Esophagus (tissue), 2 donors: ENCODE data around the gene CABP1. TPM values are rescaled to one million over a fixed set of nuclear protein-coding genes. Genes with fewer than 3 reads are reported as not detected.
"Not testable (repeated sequence)": the region's sequence is repeated elsewhere in the genome, so short reads cannot be mapped to it uniquely, and the experiment has no call there.

Experiments
- H3K27ac ChIP-seq, 2 donors: one replicate each; pipeline ENCODE4 v1.5.1; 2013; ENCODE audit warnings: low read depth in 2 of 2, mild to moderate bottlenecking in 2 of 2, inconsistent platforms in 1 of 2, low read length in 1 of 2, moderate library complexity in 1 of 2
- H3K27me3 ChIP-seq, 2 donors: one replicate each; pipeline ENCODE4 v1.6.1; 2013; ENCODE audit warnings: low read length in 2 of 2, control low read depth in 1 of 2, mild to moderate bottlenecking in 1 of 2; ENCODE audit not compliant: insufficient read depth in 2 of 2, control insufficient read depth in 1 of 2
- H3K36me3 ChIP-seq, 2 donors: one replicate each; pipeline ENCODE4 v1.6.1; 2013; ENCODE audit warnings: low read length in 1 of 2; ENCODE audit not compliant: control insufficient read depth in 2 of 2, insufficient read depth in 2 of 2
- H3K4me1 ChIP-seq, 2 donors: one replicate each; pipeline ENCODE4 v1.6.1; 2013; ENCODE audit warnings: low read length in 1 of 2; ENCODE audit not compliant: control insufficient read depth in 2 of 2, insufficient read depth in 2 of 2
- H3K4me3 ChIP-seq, 2 donors: one replicate each; pipeline ENCODE4 v1.5.1; 2013; ENCODE audit warnings: low read length in 2 of 2, mild to moderate bottlenecking in 2 of 2, low read depth in 1 of 2, moderate library complexity in 1 of 2
- H3K9me3 ChIP-seq, 2 donors: one replicate each; pipeline ENCODE4 v1.6.1; 2013; ENCODE audit warnings: mild to moderate bottlenecking in 2 of 2, low read depth in 1 of 2, low read length in 1 of 2, moderate library complexity in 1 of 2; ENCODE audit not compliant: control insufficient read depth in 2 of 2, insufficient read depth in 1 of 2
- WGBS, 2 donors: extraction: QIAGEN DNeasy Blood & Tissue Kit; methylation state at CpG; one replicate each; pipeline ENCODE4 v1.1.7; 2013; 5-methylcytosine and 5-hydroxymethylcytosine counted together
- polyA plus RNA-seq, 2 donors: library from polyadenylated mRNA; stranded (reverse); fragments of 200-250 nt; gene quantifications; one replicate each; pipeline ENCODE4 v1.2.3, GENCODE V29; 2013
- donor health status: healthy with polysubstance abuse.
- donor health status: Bipolar disorder and iron deficiency.

The CABP1 gene
- 1 to 10 TPM in 1 of 2 donors, under 1 TPM in 1; 0.48 to 1.1 TPM for polyA plus RNA-seq

DNA sequence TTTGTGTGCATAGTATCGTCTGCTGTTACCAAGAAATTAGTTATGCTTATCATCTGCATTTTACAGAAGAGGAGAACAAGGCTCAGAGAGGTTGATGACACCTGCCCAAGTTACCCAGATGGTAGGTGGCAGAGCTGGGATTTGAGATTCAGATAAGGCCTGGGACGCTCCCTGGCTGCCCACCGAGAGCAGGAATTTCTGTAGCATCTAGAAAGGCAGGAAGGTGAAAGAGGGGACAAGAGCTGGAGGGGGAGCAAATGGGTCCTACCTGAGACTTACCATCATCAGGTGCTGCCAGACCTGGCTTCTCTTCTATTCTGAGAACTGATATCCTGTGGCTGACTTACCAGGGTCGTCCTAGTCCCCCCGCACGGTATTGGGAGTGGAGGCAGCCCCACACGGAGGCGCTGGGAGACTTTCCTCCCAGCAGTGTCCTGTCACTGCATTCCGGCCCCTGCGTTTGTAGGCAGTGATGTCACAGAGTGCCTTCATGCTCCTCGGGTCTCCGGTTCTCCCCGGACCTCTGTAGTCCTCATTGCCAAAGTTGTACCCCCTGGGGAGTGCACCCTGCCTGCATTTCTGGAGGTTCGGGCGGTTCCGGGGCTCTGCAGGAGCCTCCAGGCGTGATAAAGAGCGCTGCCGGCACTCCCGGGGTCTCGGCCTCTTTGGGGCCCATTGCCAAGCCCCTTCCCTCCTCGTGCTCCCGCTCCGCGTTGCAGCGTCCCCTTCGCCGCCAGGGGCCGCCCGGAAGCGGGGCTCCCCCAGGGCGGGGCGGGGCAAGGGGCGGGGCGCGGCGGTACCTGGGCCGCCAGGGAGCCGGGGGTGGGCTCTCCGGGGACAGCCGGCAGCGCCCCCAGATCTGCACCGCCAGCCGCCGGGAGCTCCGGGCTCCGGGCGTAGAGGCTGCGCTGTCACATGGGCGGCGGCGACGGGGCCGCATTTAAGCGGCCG, at the start of gene CABP1:
Gene CABP1, plus strand, starts transcription at position 856 of the 951 bp plus-strand sequence. Its CDS starts 60 bp downstream, at position 916.
- Histone ChIP-seq H3K27ac (no peak within 1 kb of the TSS), H3K36me3 (no peaks in the 10 kb centered on the region), H3K4me1 (peaks cover 5 to 9% of the 10 kb centered on the region in 2 donors), H3K4me3 (peak within 1 kb of the TSS; percentile 43 to 54), H3K9me3 (no peaks in the 10 kb centered on the region), H3K27me3 (peaks cover 5 to 8% of the 10 kb centered on the region in 2 donors)
- 8 to 13% methylated on average over 36 to 56 of the region's 56 CpGs for WGBS, 2 donors

DNA sequence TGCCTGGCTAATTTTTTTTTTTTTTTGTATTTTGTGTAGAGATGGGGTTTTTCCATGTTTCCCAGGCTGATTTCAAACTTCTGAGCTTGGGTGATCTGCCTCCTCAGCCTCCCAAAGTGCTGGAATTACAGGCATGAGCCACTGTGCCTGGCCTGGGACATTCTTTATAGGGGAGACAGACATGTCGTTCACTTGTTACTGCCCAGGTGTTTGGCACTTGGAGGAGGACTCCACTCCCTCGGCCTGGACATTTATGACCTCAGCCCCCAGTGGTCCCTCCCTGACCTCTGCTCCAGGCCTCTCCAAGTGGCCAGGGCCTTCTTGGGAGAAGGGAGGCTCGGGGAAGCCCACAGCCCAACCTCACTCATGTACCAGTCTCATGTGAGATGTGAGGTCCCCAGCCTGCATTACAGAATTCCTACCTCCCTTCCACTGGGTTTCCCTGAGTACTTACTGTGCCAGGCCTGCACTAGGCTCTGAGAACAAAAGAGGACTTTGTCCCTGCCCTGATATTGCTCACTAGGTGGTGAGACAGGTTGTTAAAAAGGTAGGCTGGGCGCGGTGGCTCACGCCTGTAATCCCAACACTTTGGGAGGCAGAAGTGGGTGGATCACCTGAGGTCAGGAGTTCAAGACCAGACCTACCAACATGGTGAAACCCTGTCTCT, 49.6 kb upstream of the CABP1 start:
- H3K9me3 ChIP-seq: no peaks in the 10 kb centered on the region
- no peaks in the 10 kb centered on the region for H3K36me3 ChIP-seq
- H3K4me1 ChIP-seq: no peaks in the 10 kb centered on the region
- no peak overlapping the region for H3K27ac ChIP-seq
- no peak overlapping the region for H3K4me3 ChIP-seq
- WGBS, 2 donors: 65 to 75% methylated on average over 6 of the region's 6 CpGs
- no peaks in the 10 kb centered on the region for H3K27me3 ChIP-seq

DNA sequence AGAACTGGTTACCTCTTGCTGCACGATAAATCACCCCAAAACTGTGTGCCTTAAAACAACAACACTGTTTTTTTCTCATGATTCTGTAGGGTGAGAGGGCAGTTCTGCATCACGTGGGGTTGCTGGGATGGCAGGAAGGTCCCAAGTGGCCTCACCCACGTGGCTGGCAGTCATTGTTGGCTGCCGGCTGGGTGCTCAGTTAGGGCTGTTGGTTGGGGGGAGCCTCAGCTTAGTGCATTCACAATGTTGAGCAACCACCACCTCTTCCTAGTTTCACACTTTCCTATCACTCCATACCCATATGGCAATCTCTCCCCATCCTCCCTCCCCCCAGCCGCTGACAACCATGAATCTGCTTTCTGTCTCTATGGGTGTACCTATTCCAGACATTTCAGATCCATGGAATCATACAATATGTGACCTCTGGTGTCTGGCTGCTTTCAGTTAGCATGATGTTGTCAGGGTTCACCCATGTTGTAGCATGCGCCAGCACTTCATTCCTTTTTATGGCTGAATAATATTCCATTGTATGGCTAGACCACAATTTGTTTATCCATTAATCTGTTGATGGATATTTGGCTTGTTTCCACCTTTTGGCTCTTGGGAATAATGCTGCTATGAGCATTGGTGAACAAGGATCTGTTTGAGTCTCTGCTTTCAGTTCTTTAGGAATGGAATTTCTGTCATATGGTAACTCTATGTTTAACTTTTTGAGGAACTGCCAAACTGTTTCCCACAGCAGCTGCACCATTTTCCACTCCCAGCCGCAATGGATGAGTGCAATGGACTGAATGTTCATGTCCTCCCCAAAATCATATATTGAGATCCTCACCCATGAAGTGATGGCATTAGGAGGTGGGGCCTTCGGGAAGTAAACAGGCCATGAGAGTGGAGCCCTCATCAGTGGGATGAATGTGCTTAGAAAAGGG, 48.0 kb upstream of the CABP1 start:
- Histone ChIP-seq H3K27me3 (no peaks in the 10 kb centered on the region), H3K27ac (no peak overlapping the region), H3K9me3 (no peaks in the 10 kb centered on the region), H3K4me3 (no peak overlapping the region), H3K4me1 (no peaks in the 10 kb centered on the region), H3K36me3 (no peaks in the 10 kb centered on the region)
- 69 to 78% methylated on average over 8 of the region's 8 CpGs for WGBS, 2 donors

DNA sequence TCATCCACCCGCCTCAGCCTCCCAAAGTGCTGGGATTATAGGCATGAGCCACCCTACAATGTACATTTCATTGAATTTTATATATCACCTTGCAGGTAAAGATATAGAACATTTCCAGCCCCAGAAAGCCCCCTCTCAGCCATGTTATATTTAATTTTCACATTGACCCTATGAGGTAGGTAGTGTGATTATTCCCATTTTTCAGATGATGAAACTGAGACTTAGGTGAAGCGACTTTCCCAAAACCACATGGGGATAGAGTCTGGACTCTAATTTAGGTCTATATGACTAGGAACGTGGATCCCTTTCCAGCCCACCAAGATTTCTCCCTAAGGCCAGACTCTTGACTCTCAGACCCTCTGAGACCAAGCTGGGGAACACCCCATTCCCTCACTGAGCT, 43.5 kb upstream of the CABP1 start:
- Histone ChIP-seq H3K4me3 (no peak overlapping the region), H3K4me1 (no peaks in the 10 kb centered on the region), H3K36me3 (no peaks in the 10 kb centered on the region), H3K27me3 (no peaks in the 10 kb centered on the region), H3K27ac (no peak overlapping the region), H3K9me3 (no peaks in the 10 kb centered on the region)
- 84 to 88% methylated on average over 3 of the region's 3 CpGs for WGBS, 2 donors

DNA sequence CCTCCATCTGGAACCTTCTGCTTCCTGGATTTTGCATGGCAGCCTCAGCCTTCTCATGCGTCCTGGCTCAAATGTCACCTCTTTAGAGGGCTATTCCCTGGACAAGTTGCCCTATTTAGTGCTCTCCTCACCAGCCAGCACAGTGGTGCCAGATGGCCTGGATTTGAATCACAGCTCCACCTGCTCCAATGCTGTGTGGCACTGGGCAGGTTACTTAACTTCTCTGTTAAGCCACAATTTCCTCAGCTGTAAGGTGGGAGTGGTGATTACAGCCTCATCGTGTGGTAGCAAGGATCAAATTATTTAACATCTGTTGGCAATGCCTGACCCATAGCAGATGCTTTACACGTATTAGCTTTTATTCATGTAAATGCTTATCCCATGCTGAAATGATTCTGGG, 42.6 kb upstream of the CABP1 start:
- no peak overlapping the region for H3K4me3 ChIP-seq
- H3K4me1 ChIP-seq: no peaks in the 10 kb centered on the region
- 65 to 74% methylated on average over 3 of the region's 3 CpGs for WGBS, 2 donors
- no peak overlapping the region for H3K27ac ChIP-seq
- H3K27me3 ChIP-seq: no peaks in the 10 kb centered on the region
- no peaks in the 10 kb centered on the region for H3K36me3 ChIP-seq
- H3K9me3 ChIP-seq: no peaks in the 10 kb centered on the region

DNA sequence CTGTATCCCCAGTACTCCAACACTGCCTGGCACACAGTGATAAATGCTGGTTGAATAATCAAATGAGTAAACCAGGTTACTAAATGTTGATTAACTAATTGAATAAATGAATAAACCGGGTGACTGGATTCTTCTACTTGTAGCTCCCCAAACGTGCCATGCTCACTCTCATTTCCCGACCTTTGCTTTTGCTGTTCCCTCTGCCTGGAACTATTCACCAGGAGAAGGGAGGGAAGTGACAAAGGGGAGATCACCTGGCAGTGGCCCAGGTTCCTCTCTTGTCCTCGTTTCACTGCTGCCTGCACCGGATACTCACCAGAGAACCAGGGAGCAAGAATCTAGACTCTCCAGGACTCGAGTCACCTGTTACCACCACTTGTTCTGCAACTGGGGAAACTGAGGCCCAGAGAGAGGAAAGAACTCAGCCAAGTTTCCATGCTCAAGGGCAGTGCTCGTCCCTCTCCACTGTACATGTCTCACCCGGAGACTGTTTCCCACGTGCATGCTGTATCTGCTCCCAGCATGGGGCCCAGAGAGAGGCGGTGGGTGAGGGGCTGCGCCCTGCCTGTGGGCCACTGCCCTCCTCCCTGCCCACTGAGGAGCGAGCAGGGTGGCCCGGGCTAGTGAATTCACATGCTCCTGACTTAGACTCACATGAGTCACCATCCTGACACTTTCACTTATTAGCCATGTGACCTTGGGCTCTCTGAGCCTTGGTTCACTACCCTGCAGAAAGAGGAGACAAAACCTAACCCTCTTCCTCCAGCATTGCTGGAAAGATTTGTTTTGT, 41.6 kb upstream of the CABP1 start:
- H3K27me3 ChIP-seq: no peaks in the 10 kb centered on the region
- WGBS, 2 donors: 54 to 57% methylated on average over 13 of the region's 13 CpGs
- H3K9me3 ChIP-seq: no peaks in the 10 kb centered on the region
- H3K4me3 ChIP-seq: no peak overlapping the region
- no peaks in the 10 kb centered on the region for H3K36me3 ChIP-seq
- H3K4me1 ChIP-seq: no peaks in the 10 kb centered on the region
- no peak overlapping the region for H3K27ac ChIP-seq

DNA sequence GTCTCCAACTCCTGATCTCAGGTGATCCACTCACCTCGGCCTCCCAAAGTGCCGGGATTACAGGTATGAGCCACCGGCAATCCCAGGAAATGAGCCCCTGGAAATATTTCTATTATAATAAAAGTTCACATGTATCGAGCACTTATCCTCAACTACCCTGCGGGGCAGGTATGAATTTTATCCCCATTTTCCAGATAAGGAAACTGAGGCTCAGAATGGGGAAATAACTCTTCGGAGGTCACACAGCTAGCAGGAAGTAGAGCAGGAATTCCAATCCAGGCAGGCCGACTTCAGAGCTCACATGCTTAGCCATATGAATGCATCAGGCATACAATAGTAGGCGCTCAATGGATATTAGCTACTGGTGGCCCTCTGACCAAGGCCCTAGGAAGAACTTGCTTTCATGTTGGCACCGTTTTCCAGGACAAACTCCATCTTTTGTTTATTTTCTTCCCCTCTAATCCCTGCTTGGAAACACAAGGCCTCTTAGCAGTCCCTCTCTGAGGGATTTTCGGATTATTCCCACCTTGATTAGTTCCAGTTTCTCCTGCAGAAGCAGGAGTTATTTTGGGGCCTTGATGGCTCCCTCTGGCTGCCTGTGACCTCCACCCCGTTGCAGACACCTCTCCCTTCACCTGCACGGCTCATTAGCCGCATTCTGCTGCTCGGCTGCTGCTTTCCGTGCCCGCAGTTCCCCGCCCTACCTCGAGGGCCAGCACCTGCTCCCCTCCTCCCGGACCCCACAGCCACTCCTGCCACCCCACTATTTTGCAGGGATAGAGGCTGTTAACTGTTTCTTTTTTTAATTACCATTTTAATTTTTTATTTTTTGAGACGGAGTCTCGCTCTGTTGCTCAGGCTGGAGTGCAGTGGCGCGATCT, 40.5 kb upstream of the CABP1 start:
- 68 to 71% methylated on average over 23 of the region's 23 CpGs for WGBS, 2 donors
- H3K4me3 ChIP-seq: no peak overlapping the region
- no peaks in the 10 kb centered on the region for H3K4me1 ChIP-seq
- no peak overlapping the region for H3K27ac ChIP-seq
- H3K27me3 ChIP-seq: no peaks in the 10 kb centered on the region
- no peaks in the 10 kb centered on the region for H3K9me3 ChIP-seq
- H3K36me3 ChIP-seq: no peaks in the 10 kb centered on the region

DNA sequence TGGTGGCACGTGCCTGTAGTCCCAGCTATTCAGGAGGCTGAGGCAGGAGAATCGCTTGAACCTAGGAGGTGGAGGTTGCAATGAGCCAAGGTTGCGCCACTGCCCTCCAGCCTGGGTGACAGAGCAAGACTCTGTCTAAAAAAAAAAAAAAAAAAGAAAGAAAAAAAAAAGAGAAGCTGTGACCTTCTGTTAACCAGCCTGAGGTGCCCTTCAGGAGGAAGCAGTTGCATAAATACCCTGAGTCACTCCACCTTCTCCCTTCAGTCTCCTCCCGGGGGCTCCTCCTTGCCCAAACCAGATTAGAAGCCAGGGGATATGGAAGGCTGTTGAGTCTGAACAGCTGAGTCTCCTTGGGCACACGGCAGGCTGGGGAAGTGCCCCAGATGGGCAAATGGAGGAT, 38.0 kb upstream of the CABP1 start:
- H3K36me3 ChIP-seq, H3K4me1 ChIP-seq, H3K27me3 ChIP-seq, H3K4me3 ChIP-seq, H3K9me3 ChIP-seq, H3K27ac ChIP-seq: not testable (repeated sequence)
- 57 to 64% methylated on average over 5 of the region's 5 CpGs for WGBS, 2 donors
